Parathyroid adenoma (tissue), 2 donors: ENCODE data around the gene ZIC2.

ENCODE experiments used
- H2AFZ ChIP-seq: fragments of 300-600 bp; sonication (generic); one replicate; pipeline ENCODE4 v1.7.0; 2017; ENCODE audit warnings: antibody characterized with exemption, mild to moderate bottlenecking
- H3K27ac ChIP-seq: fragments of 300-600 bp; sonication (generic); one replicate; pipeline ENCODE4 v1.7.0; 2017
- H3K27me3 ChIP-seq: fragments of 300-600 bp; sonication (generic); one replicate; pipeline ENCODE4 v1.7.0; 2017; ENCODE audit warnings: low read length; ENCODE audit not compliant: control insufficient read depth, insufficient read depth
- H3K36me3 ChIP-seq: fragments of 300-600 bp; sonication (generic); one replicate; pipeline ENCODE4 v1.7.0; 2017; ENCODE audit warnings: low read length; ENCODE audit not compliant: control insufficient read depth, insufficient read depth
- H3K4me1 ChIP-seq: fragments of 300-600 bp; sonication (generic); one replicate; pipeline ENCODE4 v1.7.0; 2017; ENCODE audit warnings: control low read depth
- H3K4me2 ChIP-seq: fragments of 300-600 bp; sonication (generic); one replicate; pipeline ENCODE4 v1.7.0; 2017; ENCODE audit warnings: low read length
- H3K4me3 ChIP-seq: fragments of 300-600 bp; sonication (generic); one replicate; pipeline ENCODE4 v1.7.0; 2017; ENCODE audit warnings: low read depth, low read length
- H3K79me2 ChIP-seq: fragments of 300-600 bp; sonication (generic); one replicate; pipeline ENCODE4 v1.7.0; 2017; ENCODE audit warnings: control low read depth
- H3K9ac ChIP-seq: fragments of 300-600 bp; sonication (generic); one replicate; pipeline ENCODE4 v1.7.0; 2017; ENCODE audit warnings: mild to moderate bottlenecking
- H3K9me3 ChIP-seq: fragments of 300-600 bp; sonication (generic); one replicate; pipeline ENCODE4 v1.7.0; 2017; ENCODE audit warnings: low read length; ENCODE audit not compliant: control insufficient read depth
- CTCF ChIP-seq: fragments of 300-600 bp; sonication (generic); IDR thresholded peaks from one replicate; pipeline ENCODE4 v1.7.0; 2017; ENCODE audit warnings: antibody characterized with exemption, mild to moderate bottlenecking
- donor health status: primary hyperparathyroidism.

The ZIC2 gene

GRCh38 chr13:99990126-99990977, 8.8 kb downstream of the ZIC2 start:
- H3K36me3 ChIP-seq, result no peaks in the 10 kb centered on the region
- H3K9me3 ChIP-seq, result no peaks in the 10 kb centered on the region
- H3K79me2 ChIP-seq, result no peaks in the 10 kb centered on the region
- no peak overlapping the region for H3K9ac ChIP-seq
- H3K4me2 ChIP-seq, result no peak overlapping the region
- H3K27me3 ChIP-seq, result peaks cover 14% of the 10 kb centered on the region
- no peaks in the 10 kb centered on the region for H3K4me1 ChIP-seq
- H3K27ac ChIP-seq, result no peak overlapping the region
- no peak for TF ChIP-seq CTCF
- H3K4me3 ChIP-seq, result no peak overlapping the region
- H2AFZ ChIP-seq, result no peak overlapping the region

- peaks cover 15% of the 10 kb centered on the region for H3K27me3 ChIP-seq
- H3K27ac ChIP-seq, result no peak overlapping the region
- H3K4me1 ChIP-seq, result no peaks in the 10 kb centered on the region
- H2AFZ ChIP-seq, result no peak overlapping the region
- H3K9me3 ChIP-seq, result no peaks in the 10 kb centered on the region
- no peak overlapping the region for H3K4me3 ChIP-seq
- no peak overlapping the region for H3K4me2 ChIP-seq
- no peak overlapping the region for H3K9ac ChIP-seq
- H3K36me3 ChIP-seq, result no peaks in the 10 kb centered on the region
- TF ChIP-seq CTCF, result no peak
- H3K79me2 ChIP-seq, result no peaks in the 10 kb centered on the region
Observed at GRCh38 chr13:99991013-99991827, 9.6 kb downstream of the ZIC2 start.

GRCh38 chr13:99991828-99992775, 10.5 kb downstream of the ZIC2 start:
- Histone ChIP-seq H3K79me2 (no peaks in the 10 kb centered on the region), H3K4me2 (no peak overlapping the region), H3K27ac (no peak overlapping the region), H3K9me3 (no peaks in the 10 kb centered on the region), H3K4me3 (no peak overlapping the region), H3K4me1 (no peaks in the 10 kb centered on the region), H3K36me3 (no peaks in the 10 kb centered on the region), H3K27me3 (peaks cover 14% of the 10 kb centered on the region), H2AFZ (no peak overlapping the region), H3K9ac (no peak overlapping the region)
- no peak for TF ChIP-seq CTCF

GRCh38 chr13:99992949-99993351, 11.4 kb downstream of the ZIC2 start:
- no peaks in the 10 kb centered on the region for H3K9me3 ChIP-seq
- H3K4me3 ChIP-seq, result no peak overlapping the region
- H3K27me3 ChIP-seq, result peaks cover 14% of the 10 kb centered on the region
- no peak overlapping the region for H2AFZ ChIP-seq
- no peak overlapping the region for H3K9ac ChIP-seq
- no peak for TF ChIP-seq CTCF
- H3K27ac ChIP-seq, result no peak overlapping the region
- H3K36me3 ChIP-seq, result no peaks in the 10 kb centered on the region
- no peaks in the 10 kb centered on the region for H3K4me1 ChIP-seq
- no peak overlapping the region for H3K4me2 ChIP-seq
- H3K79me2 ChIP-seq, result no peaks in the 10 kb centered on the region
